Omental fat pad (tissue), 4 donors: Measurements from ENCODE around the gene DCAF5. TPM values are rescaled to one million over a fixed set of nuclear protein-coding genes. Genes with fewer than 3 reads are reported as not detected.

ENCODE experiments used
- ATAC-seq: fragments of 150-250 bp; one replicate; pipeline ENCODE4 v1.9.1; 2016; ENCODE audit warnings: mild to moderate bottlenecking, moderate library complexity; ENCODE audit not compliant: low FRiP score
- DNase-seq: peaks from one replicate; pipeline ENCODE4 v3.0.0-alpha.2; 2019; ENCODE audit warnings: low spot score
- CTCF ChIP-seq, 3 donors: fragments of 450-650 bp; IDR thresholded peaks; one replicate each; pipeline ENCODE4 v1.5.1; 2016 to 2017; ENCODE audit warnings: antibody characterized with exemption in 3 of 3, mild to moderate bottlenecking in 3 of 3, moderate library complexity in 2 of 3
- total RNA-seq, 4 donors: library from RNA; depleted of rRNA; stranded (reverse); fragments of >200 nt; gene quantifications; one replicate each; pipeline ENCODE4 v1.1.0, GENCODE V29; 2016

Gene DCAF5
- total RNA-seq, 4 donors from 2014 or later, result 30.4 to 58.1 (median 38.0) TPM

- no peak for DNase-seq
- ATAC-seq, result peak; percentile 95
- no peak for TF ChIP-seq CTCF (IDR thresholded peaks at IDR 0.05)
These were observed 51.5 kb downstream of the DCAF5 start for GRCh38 chr14:69101331-69101826.

DNA sequence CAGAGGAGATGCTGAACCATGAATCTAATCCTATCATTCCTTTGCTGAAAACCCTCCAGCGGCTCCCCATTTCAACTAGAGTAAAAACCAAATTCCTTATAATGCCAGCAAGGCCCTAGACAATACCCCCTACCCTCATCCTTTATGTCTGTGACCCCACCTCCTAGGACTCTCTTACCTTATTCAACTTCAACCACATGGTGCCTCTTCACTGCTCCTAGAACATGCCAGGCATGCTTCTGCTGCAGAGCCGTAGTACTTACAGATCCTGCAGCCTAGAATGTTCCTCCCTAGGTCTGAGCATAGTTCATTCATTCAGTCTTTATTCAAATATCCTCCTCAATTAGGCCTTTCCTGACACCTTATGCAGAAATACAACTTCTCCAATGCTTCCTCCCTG is 54.9 kb downstream of the DCAF5 start:
- ATAC-seq, result no peak
- no peak for TF ChIP-seq CTCF (IDR thresholded peaks at IDR 0.05)
- DNase-seq, result no peak

GRCh38 chr14:69096781-69097475 is 56.0 kb downstream of the DCAF5 start:
- no peak for TF ChIP-seq CTCF (IDR thresholded peaks at IDR 0.05)
- DNase-seq (no peak), ATAC-seq (no peak)

GRCh38 chr14:69096246-69096645 is 56.7 kb downstream of the DCAF5 start:
- DNase-seq (no peak), ATAC-seq (no peak)
- no peak for TF ChIP-seq CTCF (IDR thresholded peaks at IDR 0.05)

- no peak for ATAC-seq
These were observed 58.4 kb downstream of the DCAF5 start for GRCh38 chr14:69094481-69094880.

GRCh38 chr14:69093631-69094421 is 59.1 kb downstream of the DCAF5 start:
- DNase-seq (no peak), ATAC-seq (no peak)
- TF ChIP-seq CTCF (IDR thresholded peaks at IDR 0.05), result no peak

More at GRCh38 chr14:69094481-69094880, 58.4 kb downstream of the DCAF5 start:
- DNase-seq, result no peak
- TF ChIP-seq CTCF (IDR thresholded peaks at IDR 0.05), result no peak
